GM21723 (cell line): ENCODE data around the gene ZFP36.

Experiments
- ATAC-seq: cut with Tn5 transposase; IDR thresholded peaks from one replicate; pipeline ENCODE4 v1.9.1; 2021; ENCODE audit warnings: mild to moderate bottlenecking, moderate library complexity; ENCODE audit not compliant: unreplicated experiment

Gene ZFP36

GRCh38 chr19:39417463-39418181 lies 11.0 kb downstream of the ZFP36 start:
- no peak for ATAC-seq

DNA sequence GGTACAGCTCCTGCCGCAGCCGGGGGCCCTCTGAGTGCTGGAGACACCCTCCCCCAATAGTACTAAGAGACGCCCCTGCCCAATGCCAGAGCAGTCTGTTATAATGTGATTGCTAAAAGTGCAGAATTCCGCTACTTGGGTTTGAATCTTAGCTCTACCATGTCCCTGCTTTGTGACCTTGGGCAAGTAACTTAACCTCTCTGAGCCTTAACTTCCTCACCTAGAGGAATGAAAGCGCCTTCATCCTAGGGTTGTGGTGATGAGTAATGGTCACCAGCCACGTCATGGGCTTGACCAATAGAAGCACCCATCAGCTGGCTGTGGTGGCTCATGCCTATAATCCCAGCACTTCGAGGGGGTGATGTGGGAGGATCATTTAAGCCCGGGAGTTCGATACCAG lies 12.4 kb downstream of the ZFP36 start:
- no peak for ATAC-seq

DNA sequence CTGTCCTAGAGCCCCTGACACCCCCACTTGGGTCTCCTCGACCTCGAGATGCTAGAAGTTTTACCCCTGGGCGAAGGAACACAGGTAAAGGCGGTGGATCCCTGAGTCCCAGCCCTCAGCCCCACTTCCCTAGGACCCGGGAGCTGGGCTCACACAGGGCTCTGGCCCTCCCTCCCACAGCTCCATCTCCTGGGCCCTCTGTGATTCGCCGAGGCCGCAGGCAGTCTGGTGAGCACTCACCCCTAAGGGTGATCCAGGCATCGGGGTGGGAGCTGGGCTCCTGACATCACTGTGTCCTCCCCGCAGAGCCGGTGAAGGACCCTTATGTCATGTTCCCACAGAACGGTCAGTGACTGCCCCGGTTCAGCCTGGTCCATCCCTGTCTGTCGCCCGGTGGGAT lies 14.1 kb downstream of the ZFP36 start:
- no peak for ATAC-seq

- ATAC-seq: no peak
These were observed 15.4 kb downstream of the ZFP36 start for GRCh38 chr19:39422020-39422419.

DNA sequence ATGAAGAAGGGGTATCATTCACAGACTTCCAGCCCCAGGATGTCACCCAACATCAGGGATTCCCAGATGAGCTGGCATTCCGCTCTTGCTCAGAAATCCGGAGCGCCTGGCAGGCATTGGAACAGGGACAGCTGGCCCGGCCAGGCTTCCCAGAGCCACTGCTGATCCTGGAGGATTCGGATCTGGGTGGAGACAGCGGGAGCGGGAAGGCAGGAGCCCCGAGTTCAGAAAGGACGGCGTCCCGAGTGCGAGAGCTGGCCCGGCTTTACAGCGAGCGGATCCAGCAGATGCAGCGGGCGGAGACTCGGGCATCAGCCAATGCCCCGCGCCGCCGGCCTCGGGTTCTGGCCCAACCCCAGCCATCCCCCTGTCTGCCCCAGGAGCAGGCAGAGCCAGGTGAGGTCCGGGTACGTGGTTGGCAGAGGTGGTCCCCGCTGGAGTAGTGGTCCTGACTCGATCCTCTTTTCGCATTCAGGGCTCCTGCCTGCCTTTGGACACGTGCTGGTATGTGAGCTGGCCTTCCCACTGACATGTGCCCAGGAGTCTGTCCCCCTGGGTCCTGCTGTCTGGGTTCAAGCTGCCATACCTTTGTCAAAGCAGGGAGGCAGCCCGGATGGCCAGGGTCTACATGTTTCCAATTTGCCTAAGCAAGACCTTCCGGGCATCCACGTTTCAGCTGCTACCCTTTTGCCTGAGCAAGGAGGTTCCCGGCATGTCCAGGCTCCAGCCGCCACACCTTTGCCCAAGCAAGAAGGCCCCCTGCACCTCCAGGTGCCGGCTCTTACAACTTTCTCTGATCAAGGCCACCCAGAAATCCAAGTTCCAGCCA lies 16.8 kb downstream of the ZFP36 start:
- no peak for ATAC-seq

- ATAC-seq: no peak
These were observed 18.3 kb downstream of the ZFP36 start for GRCh38 chr19:39424934-39425333.

DNA sequence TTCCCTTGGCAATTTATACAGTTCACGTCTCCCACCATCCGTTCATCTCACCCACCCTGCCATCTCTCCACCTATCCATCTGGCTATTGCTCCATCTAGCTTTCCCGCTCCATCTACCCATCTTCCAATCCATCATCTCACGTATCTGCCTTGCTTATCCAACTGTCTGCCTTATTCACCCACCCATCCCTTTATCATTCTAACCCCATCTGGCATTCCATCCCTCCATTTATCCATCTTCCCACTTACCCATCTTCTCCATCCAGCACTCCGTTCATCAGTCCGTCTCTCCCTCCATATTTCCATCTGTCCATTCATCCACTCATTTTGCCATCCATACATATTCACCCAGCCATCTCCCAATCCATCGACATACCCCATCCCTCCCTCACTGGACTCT lies 19.1 kb downstream of the ZFP36 start:
- ATAC-seq: no peak

DNA sequence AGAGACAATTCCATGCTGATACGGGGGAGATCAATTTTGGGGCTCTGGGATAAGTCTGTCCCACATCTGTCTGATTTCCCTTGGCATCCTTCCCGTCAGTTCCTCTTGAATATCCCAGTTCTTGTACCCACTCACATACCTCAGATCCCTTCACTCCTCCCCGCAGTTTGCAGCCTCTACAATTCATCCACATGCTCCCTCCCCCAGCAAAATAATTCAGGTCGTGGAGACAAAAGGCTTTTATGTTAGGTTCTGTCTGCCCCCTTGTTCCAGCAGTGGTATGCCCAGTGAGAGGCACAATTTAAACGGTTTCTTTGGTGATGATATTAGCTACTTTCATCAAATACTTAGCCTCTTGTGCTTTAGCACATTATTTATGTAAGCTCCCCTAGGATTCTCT lies 19.5 kb downstream of the ZFP36 start:
- no peak for ATAC-seq

DNA sequence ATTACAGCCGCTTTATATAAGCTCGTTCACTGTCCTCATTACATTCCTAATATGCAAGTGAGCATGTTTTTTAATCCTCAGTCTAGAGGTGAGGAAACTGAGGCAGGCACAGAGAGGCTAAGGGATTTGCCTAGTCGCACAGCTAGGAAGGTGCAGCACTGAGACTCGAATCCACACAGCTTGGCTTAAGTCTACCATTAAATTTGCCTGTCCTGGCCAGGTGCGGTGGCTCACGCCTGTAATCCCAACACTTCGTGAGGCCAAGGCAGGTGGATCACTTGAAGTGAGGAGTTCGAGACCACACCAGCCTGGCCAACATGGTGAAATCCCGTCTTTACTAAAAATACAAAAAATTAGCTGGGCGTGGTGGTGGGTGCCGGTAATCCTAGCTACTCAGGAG lies 21.1 kb downstream of the ZFP36 start:
- ATAC-seq: no peak

- ATAC-seq: no peak
These were observed 21.9 kb downstream of the ZFP36 start for GRCh38 chr19:39428283-39429112.

GRCh38 chr19:39430675-39431593 lies 24.3 kb downstream of the ZFP36 start:
- peak; percentile 47 for ATAC-seq

- no peak for ATAC-seq
These were observed 26.0 kb downstream of the ZFP36 start for GRCh38 chr19:39432677-39433025.

GRCh38 chr19:39433480-39434079 lies 26.9 kb downstream of the ZFP36 start:
- no peak for ATAC-seq

GRCh38 chr19:39434123-39435076 lies 27.8 kb downstream of the ZFP36 start:
- ATAC-seq: no peak

DNA sequence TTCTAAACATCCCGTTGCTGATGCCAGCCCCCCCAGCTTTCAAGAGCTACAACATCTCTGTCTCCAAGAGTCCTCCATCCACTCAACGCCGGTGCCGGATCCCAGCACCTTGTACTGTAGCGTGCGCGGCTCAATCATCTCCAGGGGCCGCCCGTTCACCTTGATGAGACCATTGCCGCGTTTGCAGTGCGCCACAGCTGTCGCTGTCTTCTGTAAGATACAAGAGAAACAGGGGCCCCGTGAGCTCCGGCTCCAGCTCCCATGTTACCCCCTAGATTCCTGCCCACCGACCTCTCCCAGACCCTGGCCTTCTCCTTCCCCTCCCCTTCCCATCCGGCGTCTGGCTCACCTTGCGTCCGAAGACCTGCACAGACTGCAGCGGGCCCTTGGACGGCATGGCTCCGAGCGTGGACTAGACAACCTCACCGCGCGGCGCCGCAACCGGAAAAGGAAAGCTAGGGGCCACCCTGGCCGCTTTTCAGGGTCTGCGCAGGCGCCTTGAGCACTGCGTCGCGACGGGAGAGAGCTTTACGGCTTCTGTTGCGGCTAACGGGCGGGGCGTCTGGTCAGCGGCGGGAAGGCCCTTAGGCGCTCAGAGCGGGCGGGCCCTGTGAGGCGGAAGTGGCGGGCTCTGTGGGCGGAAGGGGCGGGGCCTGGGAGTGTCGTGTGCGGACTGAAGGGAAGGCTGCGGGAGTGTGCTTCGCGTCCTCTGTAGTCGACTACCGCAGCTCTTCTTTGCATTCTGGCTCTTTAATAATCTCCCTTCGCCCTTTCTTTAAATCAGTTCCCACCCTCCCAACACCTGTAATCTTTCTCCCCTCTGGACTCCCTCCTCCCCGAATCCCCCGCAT lies 29.1 kb downstream of the ZFP36 start, which contains the start of gene RPS16:
TSS of gene RPS16 (minus strand) at position 451 of the 851 bp plus-strand sequence. CDS start at position 397, 54 bp downstream.
- ATAC-seq: peak; percentile 66

GRCh38 chr19:39436350-39436716 lies 29.7 kb downstream of the ZFP36 start:
- no peak for ATAC-seq

DNA sequence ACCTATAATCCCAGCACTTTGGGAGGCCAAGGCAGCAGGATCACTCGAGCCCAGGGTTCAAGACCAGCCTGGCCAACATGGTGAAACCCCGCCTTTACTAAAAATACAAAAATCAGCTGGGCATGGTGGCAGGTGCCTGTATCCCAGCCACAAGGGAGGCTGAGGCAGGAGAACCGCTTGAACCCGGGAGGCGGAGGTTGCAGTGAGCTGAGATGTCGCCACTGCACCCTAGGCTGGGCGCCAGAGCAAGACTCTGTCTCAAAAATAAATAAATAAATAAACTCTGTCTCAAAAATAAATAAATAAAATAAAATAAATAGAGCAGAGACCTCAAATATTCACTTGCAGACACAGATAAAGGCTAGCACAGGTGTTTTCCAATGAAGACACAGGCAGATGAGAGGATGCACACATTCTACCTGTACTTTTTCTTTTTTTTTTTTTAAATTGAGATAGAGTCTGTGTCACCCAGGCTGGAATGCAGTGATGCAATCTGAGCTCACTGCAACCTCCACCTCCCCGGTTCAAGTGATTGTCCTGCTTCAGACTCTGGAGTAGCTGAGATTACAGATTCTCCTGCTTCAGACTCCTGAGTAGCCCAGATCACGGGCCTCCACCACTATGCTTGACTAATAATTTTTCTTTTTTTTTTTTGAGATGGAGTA lies 31.8 kb downstream of the ZFP36 start:
- ATAC-seq: no peak
